HG03439 (cell line): Measurements from ENCODE around the gene NDUFV2.

Source experiments
- ATAC-seq: cut with Tn5 transposase; IDR thresholded peaks from one replicate; pipeline ENCODE4 v1.9.1; 2021; ENCODE audit warnings: mild to moderate bottlenecking, moderate library complexity; ENCODE audit not compliant: unreplicated experiment

Gene NDUFV2

GRCh38 chr18:9102508-9103375, at the start of gene NDUFV2:
TSS of gene NDUFV2 (plus strand) at chr18:9102699. CDS start at chr18:9102744, 45 bp downstream.
- peak; percentile 92 for ATAC-seq

- no peak for ATAC-seq
Measured at GRCh38 chr18:9053814-9054213, 48.7 kb upstream of the NDUFV2 start.

- no peak for ATAC-seq
Measured at GRCh38 chr18:9055185-9055584, 47.3 kb upstream of the NDUFV2 start.

GRCh38 chr18:9055626-9056025, 46.9 kb upstream of the NDUFV2 start:
- ATAC-seq = no peak

GRCh38 chr18:9057646-9058045, 44.9 kb upstream of the NDUFV2 start:
- ATAC-seq = no peak

- no peak for ATAC-seq
Measured at GRCh38 chr18:9058406-9058805, 44.1 kb upstream of the NDUFV2 start.

GRCh38 chr18:9062418-9062751, 40.1 kb upstream of the NDUFV2 start:
- no peak for ATAC-seq

GRCh38 chr18:9065864-9066263, 36.6 kb upstream of the NDUFV2 start:
- no peak for ATAC-seq

GRCh38 chr18:9066358-9066757, 36.1 kb upstream of the NDUFV2 start:
- peak; percentile 41 for ATAC-seq

- ATAC-seq = peak; percentile 76
Measured at GRCh38 chr18:9066817-9067306, 35.6 kb upstream of the NDUFV2 start.

- ATAC-seq = no peak
Measured at GRCh38 chr18:9067823-9068222, 34.7 kb upstream of the NDUFV2 start.

- ATAC-seq = no peak
Measured at GRCh38 chr18:9068346-9068745, 34.2 kb upstream of the NDUFV2 start.

- ATAC-seq = no peak
Measured at GRCh38 chr18:9069601-9070000, 32.9 kb upstream of the NDUFV2 start.

- ATAC-seq = no peak
Measured at GRCh38 chr18:9070212-9070611, 32.3 kb upstream of the NDUFV2 start.

- ATAC-seq = no peak
Measured at GRCh38 chr18:9079818-9080528, 22.5 kb upstream of the NDUFV2 start.

GRCh38 chr18:9081940-9082339, 20.6 kb upstream of the NDUFV2 start:
- ATAC-seq = no peak

GRCh38 chr18:9082711-9083510, 19.6 kb upstream of the NDUFV2 start:
- peak; percentile 80 for ATAC-seq

- ATAC-seq = no peak
Measured at GRCh38 chr18:9086015-9086414, 16.5 kb upstream of the NDUFV2 start.

GRCh38 chr18:9086624-9087023, 15.9 kb upstream of the NDUFV2 start:
- ATAC-seq = no peak

GRCh38 chr18:9087144-9087543, 15.4 kb upstream of the NDUFV2 start:
- no peak for ATAC-seq

- no peak for ATAC-seq
Measured at GRCh38 chr18:9088252-9088651, 14.2 kb upstream of the NDUFV2 start.
